Activated T-cell treated with anti-CD3 and anti-CD28 coated beads, Interleukin-2, amount 50 U/mL, for 24 hours (primary cell): ENCODE data around the gene MRPS18B.

ENCODE experiments used
- DNase-seq: peaks from one replicate; pipeline ENCODE4 v3.0.0-alpha.2; 2020
- H3K27ac Mint-ChIP-seq: 2 replicates; pipeline ENCODE4 v1.8.0; 2020; ENCODE audit warnings: mild to moderate bottlenecking, mixed read lengths
- H3K27me3 Mint-ChIP-seq: 2 replicates; pipeline ENCODE4 v1.8.0; 2020; ENCODE audit warnings: mixed read lengths
- H3K36me3 Mint-ChIP-seq: 2 replicates; pipeline ENCODE4 v1.8.0; 2020; ENCODE audit warnings: low read depth, mixed read lengths
- H3K4me1 Mint-ChIP-seq: 2 replicates; pipeline ENCODE4 v1.8.0; 2020; ENCODE audit warnings: low read depth, mixed read lengths
- H3K4me3 Mint-ChIP-seq: 2 replicates; pipeline ENCODE4 v1.8.0; 2020; ENCODE audit warnings: mild to moderate bottlenecking, moderate library complexity, mixed read lengths
- H3K9me3 Mint-ChIP-seq: 2 replicates; pipeline ENCODE4 v1.8.0; 2020; ENCODE audit warnings: mixed read lengths

MRPS18B gene

GRCh38 chr6:30614044-30614842 lies 3.4 kb upstream of the MRPS18B start:
- H3K4me1 Mint-ChIP-seq, result peaks cover 64% of the 10 kb centered on the region
- H3K36me3 Mint-ChIP-seq, result peaks cover 95% of the 10 kb centered on the region
- no peaks in the 10 kb centered on the region for H3K9me3 Mint-ChIP-seq
- H3K27ac Mint-ChIP-seq, result peak overlapping the region; percentile 99
- H3K27me3 Mint-ChIP-seq, result no peaks in the 10 kb centered on the region
- no peak for DNase-seq
- H3K4me3 Mint-ChIP-seq, result peak overlapping the region; percentile 93

GRCh38 chr6:30614843-30615218 lies 2.8 kb upstream of the MRPS18B start:
- H3K4me1 Mint-ChIP-seq, result peaks cover 64% of the 10 kb centered on the region

GRCh38 chr6:30615219-30615957 lies 2.3 kb upstream of the MRPS18B start:
- Mint-ChIP-seq H3K9me3 (no peaks in the 10 kb centered on the region), H3K4me1 (peaks cover 59% of the 10 kb centered on the region), H3K4me3 (peak overlapping the region; percentile 93), H3K27ac (peak overlapping the region; percentile 99), H3K36me3 (peaks cover 93% of the 10 kb centered on the region), H3K27me3 (no peaks in the 10 kb centered on the region)
- DNase-seq, result peak; percentile 66

More at GRCh38 chr6:30614843-30615218, 2.8 kb upstream of the MRPS18B start:
- H3K9me3 Mint-ChIP-seq, result no peaks in the 10 kb centered on the region
- peaks cover 95% of the 10 kb centered on the region for H3K36me3 Mint-ChIP-seq
- peak overlapping the region; percentile 99 for H3K27ac Mint-ChIP-seq
- peak overlapping the region; percentile 93 for H3K4me3 Mint-ChIP-seq
- H3K27me3 Mint-ChIP-seq, result no peaks in the 10 kb centered on the region
- DNase-seq, result peak; percentile 76

GRCh38 chr6:30615958-30616810 lies 1.5 kb upstream of the MRPS18B start:
- Mint-ChIP-seq H3K27ac (peak overlapping the region; percentile 99), H3K4me3 (peak overlapping the region; percentile 93), H3K9me3 (no peaks in the 10 kb centered on the region), H3K27me3 (no peaks in the 10 kb centered on the region), H3K36me3 (peaks cover 93% of the 10 kb centered on the region), H3K4me1 (peaks cover 54% of the 10 kb centered on the region)
- peak; percentile 59 for DNase-seq

- Mint-ChIP-seq H3K4me1 (peaks cover 48% of the 10 kb centered on the region), H3K36me3 (peaks cover 93% of the 10 kb centered on the region), H3K27ac (peak within 1 kb of the TSS; percentile 99), H3K9me3 (no peaks in the 10 kb centered on the region), H3K27me3 (no peaks in the 10 kb centered on the region), H3K4me3 (peak within 1 kb of the TSS; percentile 93)
- peak; percentile 96 for DNase-seq
Measured at GRCh38 chr6:30616811-30617564, 652 bp upstream of the MRPS18B start, which contains the start of gene PPP1R10. TSS of gene PPP1R10 (minus strand) at chr6:30617243. CDS start at chr6:30609944, 7,299 bp downstream.

- peak overlapping the region; percentile 99 for H3K27ac Mint-ChIP-seq
- H3K4me1 Mint-ChIP-seq, result peaks cover 38% of the 10 kb centered on the region
- peak overlapping the region; percentile 93 for H3K4me3 Mint-ChIP-seq
- H3K9me3 Mint-ChIP-seq, result no peaks in the 10 kb centered on the region
- no peak for DNase-seq
- H3K36me3 Mint-ChIP-seq, result peaks cover 92% of the 10 kb centered on the region
- no peaks in the 10 kb centered on the region for H3K27me3 Mint-ChIP-seq
Measured at GRCh38 chr6:30618270-30618797, 694 bp downstream of the MRPS18B start.

- peaks cover 27% of the 10 kb centered on the region for H3K4me1 Mint-ChIP-seq
- H3K36me3 Mint-ChIP-seq, result peaks cover 92% of the 10 kb centered on the region
- no peaks in the 10 kb centered on the region for H3K27me3 Mint-ChIP-seq
- peak overlapping the region; percentile 93 for H3K4me3 Mint-ChIP-seq
- DNase-seq, result no peak
- H3K9me3 Mint-ChIP-seq, result no peaks in the 10 kb centered on the region
- peak overlapping the region; percentile 99 for H3K27ac Mint-ChIP-seq
Measured at GRCh38 chr6:30619561-30619960, 1.9 kb downstream of the MRPS18B start.

DNA sequence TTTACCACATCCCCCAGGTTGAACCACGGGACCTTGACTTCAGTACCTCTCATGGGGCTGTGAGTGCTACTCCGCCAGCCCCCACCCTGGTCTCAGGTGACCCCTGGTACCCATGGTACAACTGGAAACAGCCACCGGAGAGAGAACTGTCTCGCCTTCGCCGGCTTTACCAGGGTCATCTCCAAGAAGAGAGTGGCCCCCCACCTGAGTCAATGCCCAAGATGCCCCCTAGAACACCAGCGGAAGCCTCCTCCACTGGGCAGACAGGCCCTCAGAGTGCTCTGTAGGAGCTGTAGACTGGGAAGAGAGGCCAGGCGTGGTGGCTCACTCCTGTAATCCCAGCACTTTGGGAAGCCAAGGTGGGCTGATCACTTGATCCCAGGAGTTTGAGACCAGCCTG lies 7.9 kb downstream of the MRPS18B start:
- no peak for DNase-seq
- Mint-ChIP-seq H3K4me3 (no peak overlapping the region), H3K27me3 (no peaks in the 10 kb centered on the region), H3K36me3 (peaks cover 89% of the 10 kb centered on the region), H3K9me3 (no peaks in the 10 kb centered on the region), H3K4me1 (peaks cover 34% of the 10 kb centered on the region), H3K27ac (peak overlapping the region; percentile 0)

DNA sequence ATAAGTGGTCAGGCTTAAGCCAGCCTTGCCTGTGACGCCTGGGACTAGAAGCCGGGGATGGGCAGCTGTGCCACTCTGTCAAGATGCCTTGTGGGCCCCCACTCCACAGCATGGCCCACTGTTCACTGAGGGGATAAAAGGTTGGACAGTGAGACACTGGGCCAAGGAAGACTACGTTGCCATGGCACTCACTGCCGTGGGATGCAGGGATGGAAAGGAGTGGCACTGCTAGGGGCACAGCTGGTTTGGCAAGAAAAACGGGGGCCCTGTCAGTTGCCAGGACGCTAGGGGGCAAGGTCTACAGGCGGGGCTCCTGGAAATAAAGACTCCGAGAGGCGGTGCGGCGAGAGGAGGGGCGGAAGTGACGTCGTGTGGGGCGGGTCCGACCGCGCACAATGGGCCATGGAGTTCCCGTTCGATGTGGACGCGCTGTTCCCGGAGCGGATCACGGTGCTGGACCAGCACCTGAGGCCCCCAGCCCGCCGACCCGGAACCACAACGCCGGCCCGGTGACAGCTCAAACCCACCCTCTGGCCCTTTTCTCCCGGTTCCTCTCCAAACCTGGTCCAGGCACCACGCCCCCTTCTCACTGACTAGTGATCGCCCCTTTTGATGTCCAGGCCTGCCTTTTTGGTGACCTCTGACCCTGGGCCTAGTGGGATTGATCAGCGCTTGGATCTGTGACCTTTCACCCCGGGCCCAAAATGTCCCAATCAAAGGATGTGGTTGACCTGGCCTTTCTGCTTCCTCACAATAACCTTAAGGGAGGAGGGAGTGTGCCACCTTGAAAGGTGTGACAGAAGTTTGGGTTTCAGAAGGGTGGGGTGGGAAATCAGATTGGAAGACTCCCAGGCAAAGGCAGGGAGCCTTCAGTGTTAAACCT lies 9.1 kb downstream of the MRPS18B start, which contains the start of gene ATAT1:
Gene ATAT1 (plus strand): TSS at position 391 of the 883 bp plus-strand sequence.
- H3K9me3 Mint-ChIP-seq, result no peaks in the 10 kb centered on the region
- peak within 1 kb of the TSS; percentile 87 for H3K4me3 Mint-ChIP-seq
- peaks cover 29% of the 10 kb centered on the region for H3K4me1 Mint-ChIP-seq
- H3K27ac Mint-ChIP-seq, result peak within 1 kb of the TSS; percentile 94
- peaks cover 86% of the 10 kb centered on the region for H3K36me3 Mint-ChIP-seq
- no peaks in the 10 kb centered on the region for H3K27me3 Mint-ChIP-seq
- DNase-seq, result peak; percentile 92

GRCh38 chr6:30635834-30636233 lies 18.2 kb downstream of the MRPS18B start:
- no peak for DNase-seq
- no peak overlapping the region for H3K4me3 Mint-ChIP-seq
- no peak overlapping the region for H3K27ac Mint-ChIP-seq
- H3K9me3 Mint-ChIP-seq, result no peaks in the 10 kb centered on the region
- no peaks in the 10 kb centered on the region for H3K27me3 Mint-ChIP-seq
- H3K4me1 Mint-ChIP-seq, result peaks cover 7% of the 10 kb centered on the region
- H3K36me3 Mint-ChIP-seq, result peaks cover 48% of the 10 kb centered on the region

DNA sequence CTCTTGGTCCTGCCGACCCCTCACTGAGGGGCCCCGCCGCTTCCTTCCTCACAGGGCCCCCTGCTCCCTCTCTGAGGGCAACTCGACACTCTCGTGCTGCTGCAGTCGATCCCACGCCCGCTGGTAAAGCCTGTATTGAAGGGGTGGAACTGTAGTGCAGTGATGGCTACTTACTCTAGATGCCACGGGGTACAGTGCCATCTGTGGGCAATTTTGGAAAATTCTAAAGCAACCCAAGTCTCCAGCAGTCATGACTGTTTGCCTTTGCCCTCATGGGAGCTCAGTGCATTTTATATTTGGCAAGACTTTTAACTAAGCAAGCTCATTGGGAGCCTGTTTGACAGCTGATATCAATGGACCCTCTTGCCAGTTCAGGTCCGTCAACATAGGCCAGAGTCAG lies 22.8 kb downstream of the MRPS18B start:
- no peak for DNase-seq
- Mint-ChIP-seq H3K36me3 (peaks cover 61% of the 10 kb centered on the region), H3K27me3 (no peaks in the 10 kb centered on the region), H3K4me3 (no peak overlapping the region), H3K4me1 (peaks cover 18% of the 10 kb centered on the region), H3K27ac (peak overlapping the region; percentile 30), H3K9me3 (no peaks in the 10 kb centered on the region)

- Mint-ChIP-seq H3K4me1 (peaks cover 24% of the 10 kb centered on the region), H3K9me3 (no peaks in the 10 kb centered on the region), H3K27me3 (no peaks in the 10 kb centered on the region), H3K36me3 (peaks cover 61% of the 10 kb centered on the region), H3K4me3 (no peak overlapping the region), H3K27ac (peak overlapping the region; percentile 41)
- DNase-seq, result no peak
Measured at GRCh38 chr6:30641048-30641447, 23.4 kb downstream of the MRPS18B start.

DNA sequence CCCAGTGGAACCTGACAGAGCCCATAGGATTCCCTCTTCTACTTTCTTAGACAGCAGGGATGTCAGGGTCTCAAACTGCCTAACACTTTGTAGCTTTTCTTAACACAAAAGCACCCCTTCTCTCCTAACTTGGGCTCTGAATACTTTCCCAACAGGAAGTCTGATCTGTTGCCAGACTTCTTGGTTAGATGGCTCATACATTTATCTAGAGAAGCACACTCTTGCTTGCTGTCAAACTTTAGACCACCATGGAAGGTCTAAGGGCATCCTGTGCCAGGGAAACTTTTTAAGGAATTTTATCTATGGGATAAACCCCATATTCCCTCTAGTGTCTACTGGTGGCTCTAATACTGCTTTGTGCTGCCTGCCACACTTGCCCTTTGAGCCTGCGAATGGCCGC lies 26.0 kb downstream of the MRPS18B start:
- H3K27ac Mint-ChIP-seq, result peak overlapping the region; percentile 44
- no peak for DNase-seq
- no peaks in the 10 kb centered on the region for H3K27me3 Mint-ChIP-seq
- peaks cover 67% of the 10 kb centered on the region for H3K36me3 Mint-ChIP-seq
- no peak overlapping the region for H3K4me3 Mint-ChIP-seq
- H3K4me1 Mint-ChIP-seq, result peaks cover 38% of the 10 kb centered on the region
- no peaks in the 10 kb centered on the region for H3K9me3 Mint-ChIP-seq
